ENCODE results near the gene THPO. TPM values are rescaled to one million over a fixed set of nuclear protein-coding genes. Genes with fewer than 3 reads are reported as not detected.

THPO gene
- total and polyA plus RNA-seq, 5 donors from 2014 or later, result not detected

- H3K27me3 ChIP-seq (ENCODE audit: control insufficient read depth, insufficient read depth, low read length), result peaks cover 2% of the 10 kb centered on the region
- H3K4me1 ChIP-seq (ENCODE audit: control insufficient read depth, insufficient read depth, low read length, poor library complexity, severe bottlenecking), result no peaks in the 10 kb centered on the region
- ATAC-seq (ENCODE audit: low read depth in 2 of 2), result no peak
- Mint-ChIP-seq H3K27ac (no peak overlapping the region), H3K9me3 (peaks cover 0 to 1% (median 0%) of the 10 kb centered on the region in 7 donors), H3K36me3 (no peaks in the 10 kb centered on the region), H3K4me1 (no peaks in the 10 kb centered on the region), H3K27me3 (peaks cover 17% of the 10 kb centered on the region), H3K4me3 (no peak overlapping the region)
- H3K27ac ChIP-seq (ENCODE audit: insufficient read depth, low read length, poor library complexity, severe bottlenecking), result no peak overlapping the region
- no peak overlapping the region for H3K4me3 ChIP-seq (ENCODE audit: low read depth, low read length)
- H3K9me3 ChIP-seq (ENCODE audit: control insufficient read depth in 2 of 2, low read length in 2 of 2), result no peaks in the 10 kb centered on the region
- no peak for DNase-seq
- no peaks in the 10 kb centered on the region for H3K36me3 ChIP-seq (ENCODE audit: control insufficient read depth, insufficient read depth, low read length)
Measured at GRCh38 chr3:184389384-184389783, 11.4 kb upstream of the THPO start.

- no peaks in the 10 kb centered on the region for H3K9me3 ChIP-seq (ENCODE audit: control insufficient read depth in 2 of 2, low read length in 2 of 2)
- no peak overlapping the region for H3K27ac ChIP-seq (ENCODE audit: insufficient read depth, low read length, poor library complexity, severe bottlenecking)
- ATAC-seq (ENCODE audit: low read depth in 2 of 2) (no peak), DNase-seq (no peak)
- H3K27me3 ChIP-seq (ENCODE audit: control insufficient read depth, insufficient read depth, low read length), result peaks cover 2% of the 10 kb centered on the region
- no peaks in the 10 kb centered on the region for H3K36me3 ChIP-seq (ENCODE audit: control insufficient read depth, insufficient read depth, low read length)
- peaks cover 0 to 1% (median 0%) of the 10 kb centered on the region in 7 donors for H3K9me3 Mint-ChIP-seq
- no peaks in the 10 kb centered on the region for H3K4me1 ChIP-seq (ENCODE audit: control insufficient read depth, insufficient read depth, low read length, poor library complexity, severe bottlenecking)
- no peak overlapping the region for H3K27ac Mint-ChIP-seq
- no peaks in the 10 kb centered on the region for H3K4me1 Mint-ChIP-seq
- H3K36me3 Mint-ChIP-seq, result no peaks in the 10 kb centered on the region
- no peak overlapping the region for H3K4me3 Mint-ChIP-seq
- H3K27me3 Mint-ChIP-seq, result peaks cover 16% of the 10 kb centered on the region
- H3K4me3 ChIP-seq (ENCODE audit: low read depth, low read length), result no peak overlapping the region
Measured at GRCh38 chr3:184388936-184389230, 10.9 kb upstream of the THPO start.

- H3K27ac ChIP-seq (ENCODE audit: insufficient read depth, low read length, poor library complexity, severe bottlenecking), result no peak overlapping the region
Measured at GRCh38 chr3:184388164-184388935, 10.3 kb upstream of the THPO start.

GRCh38 chr3:184387174-184387714 lies 9.2 kb upstream of the THPO start:
- ATAC-seq (ENCODE audit: low read depth in 2 of 2), result no peak
- no peak overlapping the region for H3K27ac Mint-ChIP-seq

More at GRCh38 chr3:184388164-184388935, 10.3 kb upstream of the THPO start:
- H3K4me3 ChIP-seq (ENCODE audit: low read depth, low read length), result no peak overlapping the region
- H3K36me3 Mint-ChIP-seq, result no peaks in the 10 kb centered on the region
- no peak overlapping the region for H3K4me3 Mint-ChIP-seq
- peaks cover 0 to 1% (median 0%) of the 10 kb centered on the region in 7 donors for H3K9me3 Mint-ChIP-seq
- peaks cover 2% of the 10 kb centered on the region for H3K27me3 ChIP-seq (ENCODE audit: control insufficient read depth, insufficient read depth, low read length)
- peaks cover 16% of the 10 kb centered on the region for H3K27me3 Mint-ChIP-seq
- H3K9me3 ChIP-seq (ENCODE audit: control insufficient read depth in 2 of 2, low read length in 2 of 2), result no peaks in the 10 kb centered on the region
- H3K4me1 Mint-ChIP-seq, result no peaks in the 10 kb centered on the region
- no peak overlapping the region for H3K27ac Mint-ChIP-seq
- no peaks in the 10 kb centered on the region for H3K4me1 ChIP-seq (ENCODE audit: control insufficient read depth, insufficient read depth, low read length, poor library complexity, severe bottlenecking)
- DNase-seq, result no peak
- H3K36me3 ChIP-seq (ENCODE audit: control insufficient read depth, insufficient read depth, low read length), result no peaks in the 10 kb centered on the region
- ATAC-seq (ENCODE audit: low read depth in 2 of 2), result no peak

GRCh38 chr3:184386047-184386806 lies 8.2 kb upstream of the THPO start:
- peaks cover 0 to 4% (median 0%) of the 10 kb centered on the region in 4 donors for H3K4me1 Mint-ChIP-seq
- ATAC-seq (ENCODE audit: low read depth in 2 of 2) (no peak), DNase-seq (no peak)
- Histone ChIP-seq H3K27ac (ENCODE audit: insufficient read depth, low read length, poor library complexity, severe bottlenecking) (no peak overlapping the region), H3K9me3 (ENCODE audit: control insufficient read depth in 2 of 2, low read length in 2 of 2) (no peaks in the 10 kb centered on the region), H3K36me3 (ENCODE audit: control insufficient read depth, insufficient read depth, low read length) (no peaks in the 10 kb centered on the region), H3K27me3 (ENCODE audit: control insufficient read depth, insufficient read depth, low read length) (peaks cover 1% of the 10 kb centered on the region), H3K4me1 (ENCODE audit: control insufficient read depth, insufficient read depth, low read length, poor library complexity, severe bottlenecking) (peaks cover 6% of the 10 kb centered on the region), H3K4me3 (ENCODE audit: low read depth, low read length) (no peak overlapping the region)
- peaks cover 36% of the 10 kb centered on the region for H3K27me3 Mint-ChIP-seq
- H3K27ac Mint-ChIP-seq, result no peak overlapping the region
- H3K9me3 Mint-ChIP-seq, result peaks cover 0 to 1% (median 0%) of the 10 kb centered on the region in 7 donors
- H3K36me3 Mint-ChIP-seq, result no peaks in the 10 kb centered on the region
- no peak overlapping the region for H3K4me3 Mint-ChIP-seq

More at GRCh38 chr3:184387174-184387714, 9.2 kb upstream of the THPO start:
- Mint-ChIP-seq H3K9me3 (peaks cover 0 to 1% (median 0%) of the 10 kb centered on the region in 7 donors), H3K4me1 (no peaks in the 10 kb centered on the region), H3K4me3 (no peak overlapping the region), H3K27me3 (peaks cover 26% of the 10 kb centered on the region), H3K36me3 (no peaks in the 10 kb centered on the region)
- no peaks in the 10 kb centered on the region for H3K9me3 ChIP-seq (ENCODE audit: control insufficient read depth in 2 of 2, low read length in 2 of 2)
- DNase-seq, result no peak
- no peaks in the 10 kb centered on the region for H3K4me1 ChIP-seq (ENCODE audit: control insufficient read depth, insufficient read depth, low read length, poor library complexity, severe bottlenecking)
- no peaks in the 10 kb centered on the region for H3K36me3 ChIP-seq (ENCODE audit: control insufficient read depth, insufficient read depth, low read length)
- H3K4me3 ChIP-seq (ENCODE audit: low read depth, low read length), result no peak overlapping the region
- peaks cover 2% of the 10 kb centered on the region for H3K27me3 ChIP-seq (ENCODE audit: control insufficient read depth, insufficient read depth, low read length)
- no peak overlapping the region for H3K27ac ChIP-seq (ENCODE audit: insufficient read depth, low read length, poor library complexity, severe bottlenecking)

- Mint-ChIP-seq H3K27me3 (peaks cover 36% of the 10 kb centered on the region), H3K4me1 (peaks cover 0 to 9% (median 3%) of the 10 kb centered on the region in 4 donors), H3K36me3 (no peaks in the 10 kb centered on the region), H3K9me3 (peaks cover 0 to 1% (median 0%) of the 10 kb centered on the region in 7 donors), H3K27ac (no peak overlapping the region), H3K4me3 (no peak overlapping the region)
- Histone ChIP-seq H3K4me1 (ENCODE audit: control insufficient read depth, insufficient read depth, low read length, poor library complexity, severe bottlenecking) (peaks cover 12% of the 10 kb centered on the region), H3K27me3 (ENCODE audit: control insufficient read depth, insufficient read depth, low read length) (peaks cover 3% of the 10 kb centered on the region), H3K27ac (ENCODE audit: insufficient read depth, low read length, poor library complexity, severe bottlenecking) (no peak overlapping the region), H3K9me3 (ENCODE audit: control insufficient read depth in 2 of 2, low read length in 2 of 2) (no peaks in the 10 kb centered on the region), H3K4me3 (ENCODE audit: low read depth, low read length) (no peak overlapping the region), H3K36me3 (ENCODE audit: control insufficient read depth, insufficient read depth, low read length) (no peaks in the 10 kb centered on the region)
- ATAC-seq (ENCODE audit: low read depth in 2 of 2), result no peak
- DNase-seq, result no peak
Measured at GRCh38 chr3:184384856-184385422, 6.9 kb upstream of the THPO start.

GRCh38 chr3:184384342-184384741 lies 6.3 kb upstream of the THPO start:
- H3K9me3 Mint-ChIP-seq, result peaks cover 0 to 1% (median 0%) of the 10 kb centered on the region in 7 donors
- Histone ChIP-seq H3K4me1 (ENCODE audit: control insufficient read depth, insufficient read depth, low read length, poor library complexity, severe bottlenecking) (peaks cover 12% of the 10 kb centered on the region), H3K27ac (ENCODE audit: insufficient read depth, low read length, poor library complexity, severe bottlenecking) (no peak overlapping the region), H3K4me3 (ENCODE audit: low read depth, low read length) (no peak overlapping the region), H3K36me3 (ENCODE audit: control insufficient read depth, insufficient read depth, low read length) (no peaks in the 10 kb centered on the region), H3K9me3 (ENCODE audit: control insufficient read depth in 2 of 2, low read length in 2 of 2) (no peaks in the 10 kb centered on the region), H3K27me3 (ENCODE audit: control insufficient read depth, insufficient read depth, low read length) (peaks cover 5% of the 10 kb centered on the region)
- ATAC-seq (ENCODE audit: low read depth in 2 of 2), result no peak
- no peak for DNase-seq
- no peaks in the 10 kb centered on the region for H3K36me3 Mint-ChIP-seq
- H3K4me1 Mint-ChIP-seq, result peaks cover 0 to 10% (median 3%) of the 10 kb centered on the region in 4 donors
- H3K27ac Mint-ChIP-seq, result no peak overlapping the region
- H3K27me3 Mint-ChIP-seq, result peaks cover 39% of the 10 kb centered on the region
- H3K4me3 Mint-ChIP-seq, result no peak overlapping the region
